HuH-7 (cell line): Measurements from ENCODE around the gene CYP2W1.
"Not testable (repeated sequence)": the region's sequence is repeated elsewhere in the genome, so short reads cannot be mapped to it uniquely, and the experiment has no call there.

Experiments used
- DNase-seq: peaks from one replicate; pipeline ENCODE4 v3.0.0; 2011; ENCODE audit warnings: low spot score

The CYP2W1 gene

GRCh38 chr7:997404-998395 lies 14.7 kb downstream of the CYP2W1 start:
- DNase-seq: no peak

- no peak for DNase-seq
Measured at GRCh38 chr7:999149-999879, 16.3 kb downstream of the CYP2W1 start.

GRCh38 chr7:999941-1000935 lies 17.3 kb downstream of the CYP2W1 start:
- DNase-seq: no peak

GRCh38 chr7:1001069-1001770 lies 18.2 kb downstream of the CYP2W1 start:
- peak; percentile 59 for DNase-seq

GRCh38 chr7:1002026-1002425 lies 19.0 kb downstream of the CYP2W1 start:
- not testable (repeated sequence) for DNase-seq

GRCh38 chr7:1002445-1002844 lies 19.5 kb downstream of the CYP2W1 start:
- DNase-seq: not testable (repeated sequence)

GRCh38 chr7:1004018-1004852 lies 21.3 kb downstream of the CYP2W1 start:
- DNase-seq: no peak

- DNase-seq: no peak
Measured at GRCh38 chr7:1005303-1005702, 22.3 kb downstream of the CYP2W1 start.

GRCh38 chr7:1007901-1008300 lies 24.9 kb downstream of the CYP2W1 start:
- no peak for DNase-seq

GRCh38 chr7:1008733-1009363 lies 25.9 kb downstream of the CYP2W1 start:
- DNase-seq: no peak

- DNase-seq: no peak
Measured at GRCh38 chr7:1009747-1010146, 26.8 kb downstream of the CYP2W1 start.

GRCh38 chr7:1010226-1010625 lies 27.2 kb downstream of the CYP2W1 start:
- no peak for DNase-seq

GRCh38 chr7:1011297-1012003 lies 28.5 kb downstream of the CYP2W1 start:
- DNase-seq: no peak

- no peak for DNase-seq
Measured at GRCh38 chr7:1012004-1012715, 29.2 kb downstream of the CYP2W1 start.

GRCh38 chr7:1012716-1013095 lies 29.7 kb downstream of the CYP2W1 start:
- DNase-seq: no peak

- no peak for DNase-seq
Measured at GRCh38 chr7:1013581-1013980, 30.6 kb downstream of the CYP2W1 start.

- DNase-seq: no peak
Measured at GRCh38 chr7:1014681-1015080, 31.7 kb downstream of the CYP2W1 start.
